Stimulated activated CD8-positive, alpha-beta memory T cell treated with anti-CD3 and anti-CD28 coated beads, Interleukin-2, amount 100 ng/mL, for 48 hours (primary cell): ENCODE measurements around the gene METRN.
A peak's percentile ranks its signal among the peaks of the same experiment; 100 is the strongest.

Experiments
- DNase-seq, 2 donors: peaks; one replicate each; pipeline ENCODE4 v3.0.0-alpha.2; 2020; ENCODE audit warnings: low read depth in 2 of 2

Gene METRN

GRCh38 chr16:714558-715476, at the start of gene METRN:
METRN (plus strand) TSS chr16:715118; CDS start chr16:715290, 172 bp downstream.
- DNase-seq: peak; percentile 90 to 95

GRCh38 chr16:666572-666971, 48.3 kb upstream of the METRN start:
- DNase-seq: no peak

- no peak for DNase-seq
These were observed 47.7 kb upstream of the METRN start for GRCh38 chr16:667113-667779.

GRCh38 chr16:667780-668518, 47.0 kb upstream of the METRN start, which contains the start of gene RHOT2:
RHOT2 (plus strand) TSS chr16:668132; CDS start chr16:668200, 68 bp downstream.
- DNase-seq: peak; percentile 92 to 95

- no peak for DNase-seq
These were observed 46.3 kb upstream of the METRN start for GRCh38 chr16:668519-669171.

- no peak for DNase-seq
These were observed 45.3 kb upstream of the METRN start for GRCh38 chr16:669666-670065.

- DNase-seq: no peak
These were observed 44.2 kb upstream of the METRN start for GRCh38 chr16:670485-671352.

GRCh38 chr16:671353-672131, 43.4 kb upstream of the METRN start:
- DNase-seq: no peak

GRCh38 chr16:672371-672770, 42.5 kb upstream of the METRN start:
- no peak for DNase-seq

GRCh38 chr16:672851-673250, 42.1 kb upstream of the METRN start:
- no peak for DNase-seq

GRCh38 chr16:673399-673991, 41.4 kb upstream of the METRN start:
- no peak for DNase-seq

- no peak for DNase-seq
These were observed 40.6 kb upstream of the METRN start for GRCh38 chr16:674214-674881.

- no peak for DNase-seq
These were observed 39.7 kb upstream of the METRN start, which contains the start of gene RHBDL1 for GRCh38 chr16:674968-675883. RHBDL1 (plus strand) TSS chr16:675671; CDS start chr16:675791, 120 bp downstream.

- no peak for DNase-seq
These were observed 38.9 kb upstream of the METRN start for GRCh38 chr16:675884-676564.

GRCh38 chr16:676565-676902, 38.4 kb upstream of the METRN start:
- no peak for DNase-seq

GRCh38 chr16:676913-677312, 38.0 kb upstream of the METRN start:
- DNase-seq: no peak
